ENCODE measurements around the gene PRRX1. TPM values are rescaled to one million over a fixed set of nuclear protein-coding genes. Genes with fewer than 3 reads are reported as not detected.

The PRRX1 gene
- total RNA-seq, 1 donor from 2014 or later, result not detected

DNA sequence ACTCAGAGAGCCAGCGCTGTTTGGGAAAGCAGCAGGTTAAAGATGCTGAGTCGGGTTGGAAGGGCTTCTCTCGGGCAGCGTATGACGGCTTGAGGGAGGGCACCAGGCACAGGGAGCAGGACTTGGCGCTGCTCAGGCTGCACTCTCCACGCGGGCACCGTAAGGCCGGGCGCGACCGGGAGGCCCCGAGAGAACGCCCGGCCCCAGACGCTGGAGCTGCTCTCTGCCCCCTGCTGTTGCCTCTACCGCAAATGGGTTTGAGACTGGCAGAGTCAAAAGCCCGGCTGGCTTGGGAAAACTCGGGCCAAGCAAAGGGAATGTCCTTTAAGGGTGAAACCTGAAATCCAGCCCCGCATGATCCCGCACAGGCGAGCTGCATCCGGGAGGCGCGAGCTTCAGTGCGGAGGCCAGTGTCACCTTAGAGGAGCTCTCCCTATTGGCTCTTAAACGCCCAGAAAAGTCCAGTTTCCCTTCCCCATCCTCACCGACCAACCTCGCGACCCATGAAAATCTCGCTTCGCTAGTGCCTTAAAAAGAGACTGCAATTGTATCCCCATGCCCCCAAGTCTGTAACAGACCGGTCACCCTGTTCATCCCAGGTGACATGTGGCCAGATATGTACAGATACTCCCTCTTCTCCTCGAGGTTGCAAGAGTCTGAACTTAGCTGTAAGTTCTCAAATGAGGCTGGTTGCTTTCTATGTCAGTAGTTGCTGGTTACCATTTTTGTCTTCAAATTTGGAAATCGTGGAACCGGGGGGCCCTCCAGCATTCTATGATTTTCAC lies 1.1 kb downstream of the PRRX1 start:
- intact Hi-C loops (cut with micrococcal nuclease), result loop anchor here (5.0 kb wide), 2 partner anchors 653 to 738 kb away; no protein-coding TSS in a partner anchor

DNA sequence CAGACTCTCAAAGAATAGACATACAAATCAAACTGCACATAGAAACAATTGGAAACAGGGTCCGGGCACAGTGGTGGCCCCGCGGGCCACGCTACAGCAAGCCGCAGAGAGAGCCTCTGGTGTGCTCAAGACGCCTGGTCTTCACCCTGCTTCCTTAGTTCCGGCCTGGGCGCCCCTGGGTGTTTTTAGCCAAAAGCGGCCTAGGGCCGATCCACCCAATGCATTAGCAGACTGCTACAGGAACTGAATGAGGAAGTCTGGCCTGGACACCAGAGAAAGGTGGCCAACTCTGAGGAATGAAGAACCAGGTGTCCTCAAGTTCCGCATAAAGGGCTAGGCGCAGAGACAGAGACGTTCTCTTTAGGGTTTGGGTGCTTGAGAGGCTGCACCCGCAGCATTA lies 1.7 kb downstream of the PRRX1 start:
- intact Hi-C loops (cut with micrococcal nuclease), result loop anchor here (5.0 kb wide), 2 partner anchors 653 to 738 kb away; no protein-coding TSS in a partner anchor

DNA sequence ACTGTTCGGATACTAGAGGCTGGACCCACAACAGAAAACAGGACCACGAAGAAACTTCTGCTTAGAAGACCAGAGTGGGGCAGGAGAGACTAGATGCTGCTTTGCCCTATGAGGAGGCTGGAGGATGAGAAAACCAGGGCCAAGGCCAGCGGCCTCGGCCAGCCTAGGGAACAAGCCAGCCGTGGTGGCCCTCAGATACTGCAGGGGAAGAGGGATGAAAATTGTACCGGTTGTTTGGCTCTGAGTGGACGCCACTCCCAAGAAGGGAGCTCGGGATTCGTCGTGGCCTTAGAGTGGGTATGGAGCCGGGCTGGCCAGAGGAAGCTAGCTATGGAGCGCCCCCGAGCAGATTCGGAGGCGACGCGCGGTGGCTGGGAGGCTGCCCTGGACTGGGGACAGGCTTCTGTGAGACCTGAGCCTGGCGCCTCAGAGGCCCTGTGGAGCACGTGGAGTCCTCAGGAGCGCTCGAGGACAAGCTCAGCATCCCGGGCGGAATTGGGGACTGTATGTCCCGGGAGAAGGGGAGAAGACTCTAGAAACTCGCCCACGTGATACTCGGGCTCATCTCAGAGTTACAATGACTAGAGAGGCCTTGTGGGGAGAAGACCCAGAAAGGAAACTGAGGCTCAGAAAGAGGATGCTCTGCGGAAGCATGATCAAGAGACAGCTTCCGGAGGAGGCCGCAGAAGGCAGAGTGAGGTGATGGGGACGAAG lies 2.8 kb downstream of the PRRX1 start:
- intact Hi-C loops (cut with micrococcal nuclease), result loop anchor here (5.0 kb wide), 2 partner anchors 654 to 739 kb away; no protein-coding TSS in a partner anchor

DNA sequence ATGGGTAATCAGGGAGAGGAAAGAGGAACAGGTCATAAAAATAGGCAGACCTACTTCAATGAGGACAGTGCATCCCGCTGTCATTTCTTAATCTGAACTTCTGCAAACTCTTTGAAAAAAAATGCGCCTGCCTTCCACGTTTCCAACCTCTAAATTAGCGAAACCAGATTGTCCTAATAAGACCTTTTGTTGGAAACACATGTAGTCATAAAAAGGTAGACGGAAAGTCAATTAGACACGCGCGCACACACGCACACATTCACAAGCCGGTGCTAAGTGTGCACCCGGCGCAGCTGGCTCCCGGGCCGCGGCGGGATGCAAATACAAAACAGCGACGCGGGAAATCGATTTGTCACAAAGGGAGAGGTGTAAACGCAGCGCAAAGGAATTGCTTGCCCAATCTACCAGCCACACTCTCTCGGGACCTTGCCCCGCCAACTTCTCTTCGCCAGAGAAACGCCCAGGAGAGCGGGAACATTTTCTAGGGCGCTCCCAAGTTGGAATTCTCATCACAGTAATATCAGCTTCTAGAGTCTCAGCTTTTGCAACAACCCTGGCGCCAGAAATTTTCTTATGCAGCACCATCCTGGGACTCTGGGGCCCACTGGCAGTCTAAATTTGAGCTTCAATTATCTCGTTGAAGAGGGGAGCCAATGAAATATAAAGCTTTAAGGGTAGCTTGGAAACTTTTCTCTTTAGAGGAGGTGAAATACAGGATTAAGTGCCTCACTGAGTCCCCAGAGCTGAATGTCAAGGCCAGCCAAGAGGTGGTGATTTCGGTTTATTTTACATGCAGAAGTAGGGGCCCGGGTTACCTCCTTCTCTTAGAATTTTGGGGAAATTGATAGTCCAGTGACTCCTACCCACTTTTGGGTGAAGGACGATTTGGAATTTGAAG lies 4.5 kb downstream of the PRRX1 start:
- intact Hi-C loops (cut with micrococcal nuclease), result loop anchor here (5.0 kb wide), 2 partner anchors 656 to 741 kb away; no protein-coding TSS in a partner anchor

DNA sequence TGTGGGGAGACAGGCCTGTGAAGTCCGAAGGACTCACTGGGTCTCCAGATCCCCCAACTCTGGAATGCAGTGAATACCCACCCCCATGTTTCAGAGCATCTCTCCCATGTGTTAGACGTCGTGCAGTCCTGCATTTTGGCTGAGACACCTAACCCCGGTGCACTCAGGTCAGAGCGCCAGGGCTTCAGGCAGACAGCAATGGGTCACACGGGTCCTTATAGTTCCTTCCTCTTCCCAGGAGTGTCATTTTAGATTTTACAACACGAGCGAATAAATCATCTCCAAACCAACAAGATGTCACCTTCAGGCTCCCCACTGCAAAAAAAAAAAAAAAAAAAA lies 5.1 kb downstream of the PRRX1 start:
- intact Hi-C loops (cut with micrococcal nuclease), result loop anchor here (5.0 kb wide), 2 partner anchors 657 to 742 kb away; no protein-coding TSS in a partner anchor

DNA sequence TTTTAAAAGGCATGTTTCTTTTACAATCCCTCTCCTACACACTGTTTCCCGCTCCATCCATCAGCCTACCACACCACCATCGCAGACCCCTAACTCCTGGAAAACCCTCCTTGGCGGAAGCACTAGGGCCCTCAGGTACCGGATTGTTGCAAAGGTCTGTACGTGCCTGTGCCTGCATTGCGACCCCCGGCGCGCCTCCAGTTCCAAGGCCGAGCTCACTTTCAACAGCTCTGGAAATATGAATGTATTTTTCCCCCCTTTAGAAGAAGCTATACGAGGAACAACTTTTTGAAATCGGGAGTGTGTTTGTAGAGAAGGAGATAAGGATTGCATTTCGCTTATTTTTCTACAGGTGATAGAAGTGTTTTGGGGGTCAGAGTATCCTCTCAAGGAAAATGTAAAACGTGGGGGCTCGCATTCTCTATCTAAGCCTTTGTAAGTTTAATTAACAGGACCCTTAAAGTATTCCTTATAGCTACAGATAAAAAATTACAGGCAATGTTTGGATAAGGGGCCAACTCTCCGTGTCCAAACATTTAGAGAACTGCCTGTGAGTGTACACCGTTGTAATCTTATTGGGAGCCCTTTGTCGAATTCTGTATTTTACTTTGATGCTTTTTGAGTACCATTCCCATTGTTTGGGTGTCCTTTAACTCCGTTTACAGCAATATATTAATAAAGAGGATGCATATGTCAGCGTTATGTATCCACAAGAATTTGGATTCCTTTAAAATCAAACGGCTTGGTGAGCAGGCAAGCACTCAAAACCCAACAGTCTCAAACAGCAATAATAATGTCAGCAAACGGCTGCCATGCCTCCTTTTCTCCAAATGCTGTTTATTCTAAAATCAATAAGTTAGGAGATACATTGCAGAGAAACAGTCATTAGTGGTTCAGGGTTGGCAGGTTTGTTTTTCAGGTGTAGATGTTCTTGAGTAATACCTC lies 5.9 kb downstream of the PRRX1 start:
- intact Hi-C loops (cut with micrococcal nuclease), result loop anchor here (5.0 kb wide), 2 partner anchors 658 to 743 kb away; no protein-coding TSS in a partner anchor

DNA sequence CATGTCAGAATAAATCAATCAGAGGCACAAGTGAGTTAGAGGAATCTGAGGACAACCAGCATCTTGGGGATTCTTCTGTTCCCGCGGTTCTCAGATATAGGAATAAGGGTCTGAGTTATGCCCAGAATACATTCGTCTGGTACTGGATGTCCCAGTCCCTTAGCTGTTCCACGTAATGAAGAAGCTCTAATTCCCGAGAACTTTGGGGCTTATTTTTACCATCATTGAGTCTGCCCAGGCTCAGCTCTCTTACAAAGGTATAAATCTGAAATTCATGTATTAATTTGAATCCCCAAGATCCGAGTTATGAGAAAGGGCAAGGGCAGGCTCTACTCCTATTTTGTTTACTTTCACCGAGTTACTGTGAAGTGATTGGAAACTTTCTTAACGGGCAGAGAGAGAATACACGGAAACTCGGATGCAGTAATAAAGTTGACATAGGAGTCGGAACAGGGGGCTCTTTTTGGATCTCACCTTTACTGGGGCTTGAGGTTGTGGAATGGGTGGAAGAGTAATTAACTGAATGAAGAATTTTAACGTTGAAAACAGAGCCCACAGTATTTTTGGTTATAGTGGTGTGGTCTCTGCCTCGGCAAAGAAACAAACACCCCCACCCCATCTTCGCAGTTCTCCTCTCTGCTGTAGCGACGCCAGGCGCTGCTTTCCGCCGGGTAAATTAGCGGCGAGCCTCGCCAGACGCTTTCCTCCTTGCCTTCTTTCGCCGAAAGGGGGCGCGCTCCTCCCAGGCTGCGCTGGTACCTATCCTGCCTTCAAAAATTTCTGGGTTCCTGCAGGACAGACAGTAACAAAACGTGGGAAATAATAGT lies 7.1 kb downstream of the PRRX1 start:
- intact Hi-C loops (cut with micrococcal nuclease), result no loop called here

DNA sequence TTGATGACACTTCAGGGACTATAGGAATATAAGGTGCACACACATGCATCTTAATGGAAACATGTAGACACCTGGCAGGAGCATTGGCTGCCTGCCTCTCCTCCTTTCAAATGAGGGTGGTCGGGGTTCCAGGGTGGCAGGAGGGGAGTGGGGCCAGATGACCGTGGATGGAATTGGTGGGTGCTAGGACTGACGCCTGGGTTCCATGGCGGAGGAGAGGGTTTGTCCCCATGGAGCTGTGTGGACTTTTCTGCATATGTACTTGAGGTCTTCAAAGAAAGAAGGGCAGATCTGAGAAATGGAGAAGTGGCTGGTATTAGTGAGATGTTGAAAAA lies 7.7 kb downstream of the PRRX1 start:
- intact Hi-C loops (cut with micrococcal nuclease), result no loop called here

DNA sequence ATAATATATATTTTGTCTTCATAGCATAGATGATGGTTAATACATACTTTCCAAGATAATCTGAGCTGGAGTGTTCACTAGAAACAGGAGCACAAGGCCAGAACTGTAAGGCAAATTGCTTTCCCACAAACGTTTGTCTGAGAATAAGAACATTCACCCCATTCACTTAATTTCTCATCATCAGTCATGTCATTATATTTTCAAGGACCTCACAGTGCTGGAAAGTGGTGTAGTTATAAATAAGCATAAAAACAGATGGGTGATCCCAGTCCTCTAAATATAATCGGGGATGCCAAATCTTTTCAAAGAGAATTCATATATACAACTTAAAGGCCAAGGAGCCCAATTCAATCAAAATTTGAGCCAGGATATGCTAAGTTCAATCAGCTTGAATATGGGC lies 8.4 kb downstream of the PRRX1 start:
- intact Hi-C loops (cut with micrococcal nuclease), result no loop called here

DNA sequence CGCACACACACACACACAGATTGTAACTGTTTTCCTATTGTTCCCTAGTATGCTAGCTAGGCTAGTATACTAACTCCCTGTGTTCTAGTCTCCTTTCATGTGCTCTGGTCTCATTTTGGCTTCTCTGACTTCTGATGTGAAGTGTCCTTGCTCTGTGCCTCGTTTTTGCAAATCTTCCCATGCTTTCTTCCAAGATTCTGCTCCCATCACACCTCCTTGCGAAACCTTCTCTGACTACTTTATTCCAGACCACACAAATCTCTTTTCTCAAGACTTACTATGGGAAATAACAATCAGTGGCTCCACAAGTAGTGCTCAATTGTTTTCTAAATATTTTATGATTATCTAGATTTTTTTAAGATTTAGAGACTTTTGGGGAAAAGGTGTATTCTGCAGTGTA lies 10.3 kb downstream of the PRRX1 start:
- intact Hi-C loops (cut with micrococcal nuclease), result no loop called here

DNA sequence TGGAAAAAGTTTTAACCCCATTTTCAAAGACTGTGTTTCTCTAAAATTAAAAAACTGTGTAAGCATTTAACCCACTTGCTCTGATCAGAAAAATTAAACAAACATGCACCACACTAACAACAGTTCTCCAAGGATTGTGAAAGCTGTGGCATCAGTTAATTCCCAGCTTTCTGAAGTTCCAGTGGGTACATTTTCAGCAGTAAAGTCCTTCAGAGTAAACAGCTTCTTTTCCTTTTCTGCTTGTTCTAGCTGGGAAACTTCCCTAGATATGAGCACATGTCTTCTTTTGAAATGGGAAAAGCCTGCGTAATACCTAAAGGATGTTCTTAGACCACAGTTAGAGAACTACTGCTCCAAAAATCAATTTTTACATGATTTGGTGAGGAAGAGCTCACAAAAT lies 11.1 kb downstream of the PRRX1 start:
- intact Hi-C loops (cut with micrococcal nuclease), result no loop called here

DNA sequence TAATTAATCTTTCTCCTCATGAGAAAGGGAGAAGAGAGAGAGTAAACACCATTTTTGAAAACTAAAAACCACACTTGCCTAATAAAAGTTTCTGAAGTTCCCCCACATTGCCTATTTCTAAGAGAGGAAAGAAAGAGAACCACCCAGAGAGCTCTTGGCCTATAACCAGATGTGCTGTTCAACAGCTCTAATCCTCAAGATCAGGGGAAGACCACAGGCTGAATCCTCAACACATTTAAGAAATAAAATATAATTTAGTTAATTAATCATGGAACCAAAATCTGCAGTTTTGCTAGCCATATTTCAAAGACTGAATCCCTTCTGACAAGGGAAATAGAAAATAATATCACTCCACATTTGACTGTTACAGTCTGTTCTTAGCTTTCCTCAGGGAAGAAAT lies 11.9 kb downstream of the PRRX1 start:
- intact Hi-C loops (cut with micrococcal nuclease), result no loop called here

DNA sequence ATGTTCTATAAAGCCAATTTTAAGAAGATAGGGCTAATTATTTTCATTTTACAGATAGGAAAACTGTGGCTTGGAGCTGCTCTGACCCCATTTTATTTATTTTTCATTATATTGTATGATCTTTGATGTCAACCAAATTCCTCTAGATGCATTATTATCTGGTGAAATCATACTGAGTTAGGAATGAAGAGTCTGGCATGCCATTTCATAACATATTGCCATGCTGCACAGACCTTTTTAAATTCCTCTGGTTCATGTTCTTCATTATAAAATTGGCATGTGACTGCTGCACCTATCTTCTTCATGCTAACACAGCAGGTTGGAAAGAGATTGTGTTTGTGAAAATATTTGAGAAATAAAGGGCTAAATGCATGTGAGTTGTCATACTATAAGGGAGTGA lies 12.7 kb downstream of the PRRX1 start:
- intact Hi-C loops (cut with micrococcal nuclease), result no loop called here

DNA sequence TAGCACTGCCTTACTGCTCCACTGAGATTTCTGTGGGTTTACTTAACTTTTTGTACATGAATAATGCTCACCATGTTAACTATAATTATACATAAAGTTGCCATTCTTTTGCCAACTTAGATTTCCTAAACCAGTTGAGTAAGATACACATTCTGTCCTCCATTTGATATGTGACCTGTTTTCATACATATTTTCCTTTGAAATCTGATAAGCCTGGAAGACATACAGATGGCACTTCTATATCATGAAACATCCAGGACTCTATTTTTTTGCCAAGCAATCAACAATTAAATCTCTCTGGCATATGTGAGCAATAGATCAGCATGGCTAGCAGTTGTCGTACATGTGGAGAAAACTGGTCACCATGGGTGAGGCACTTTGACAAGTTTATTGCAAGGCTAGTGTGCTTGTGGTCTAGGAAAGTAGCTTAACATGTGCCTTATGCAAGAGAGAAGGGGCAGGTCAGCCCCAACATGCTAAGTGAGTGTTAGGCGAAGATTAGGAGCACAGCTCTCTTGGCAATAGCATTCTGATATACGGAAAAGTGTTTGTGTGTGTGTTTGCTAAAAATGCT lies 14.2 kb downstream of the PRRX1 start:
- intact Hi-C loops (cut with micrococcal nuclease), result no loop called here

DNA sequence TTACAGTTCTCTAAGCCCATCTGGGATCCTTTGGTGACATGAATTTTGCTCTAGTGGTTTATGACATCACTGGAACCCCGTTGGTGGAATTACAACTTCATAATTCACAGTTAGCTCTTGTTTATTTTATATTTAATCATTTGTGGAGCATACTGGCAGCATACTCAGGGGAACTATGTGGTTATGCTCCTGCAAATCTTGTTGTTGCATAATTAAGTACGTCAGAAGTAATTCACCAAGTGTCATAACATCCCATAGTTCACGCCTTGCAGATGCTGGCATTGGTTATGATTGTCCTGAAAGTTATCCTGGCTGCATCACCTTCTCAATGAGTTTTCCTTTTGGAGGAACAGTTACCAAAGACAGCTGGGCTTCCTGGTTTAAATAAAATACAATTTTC lies 16.5 kb downstream of the PRRX1 start:
- intact Hi-C loops (cut with micrococcal nuclease), result no loop called here

DNA sequence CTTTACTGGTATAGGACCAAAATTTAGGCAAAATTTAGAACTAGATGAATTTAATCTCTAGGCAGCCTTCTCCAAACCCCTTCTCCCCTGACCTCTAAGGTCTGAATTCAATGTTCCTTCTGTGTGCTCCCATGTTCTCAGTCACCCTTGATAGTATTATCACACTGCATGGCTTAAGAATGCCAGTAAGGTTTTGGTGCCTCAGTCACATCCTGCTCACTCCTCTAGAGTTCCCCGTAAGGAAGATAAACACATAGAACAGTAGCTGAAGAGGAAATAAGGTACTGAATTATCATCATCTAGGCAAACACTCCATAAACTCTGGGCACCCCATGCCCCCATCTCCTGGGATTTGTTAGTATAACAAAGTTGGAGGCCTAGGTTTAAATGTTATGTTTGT lies 18.2 kb downstream of the PRRX1 start:
- intact Hi-C loops (cut with micrococcal nuclease), result no loop called here

DNA sequence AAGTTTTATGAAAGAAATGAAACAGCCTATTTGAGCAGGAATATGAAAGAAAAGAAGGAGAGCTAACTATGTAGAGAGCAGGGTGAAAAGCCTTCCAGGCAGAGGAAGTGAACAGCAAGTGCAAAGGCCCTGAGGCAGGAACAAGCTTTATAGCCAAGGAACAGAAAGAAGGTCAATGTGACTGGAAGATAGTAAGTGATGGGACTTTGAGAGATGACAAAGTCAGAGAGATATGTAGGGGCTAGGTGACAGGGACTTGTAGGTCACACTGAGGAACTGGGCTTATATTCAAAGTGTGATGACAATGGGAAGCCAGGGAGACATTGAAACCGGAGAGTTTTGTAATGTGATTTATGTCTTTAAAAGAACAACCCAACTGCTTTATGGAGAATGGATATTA lies 18.9 kb downstream of the PRRX1 start:
- intact Hi-C loops (cut with micrococcal nuclease), result no loop called here

DNA sequence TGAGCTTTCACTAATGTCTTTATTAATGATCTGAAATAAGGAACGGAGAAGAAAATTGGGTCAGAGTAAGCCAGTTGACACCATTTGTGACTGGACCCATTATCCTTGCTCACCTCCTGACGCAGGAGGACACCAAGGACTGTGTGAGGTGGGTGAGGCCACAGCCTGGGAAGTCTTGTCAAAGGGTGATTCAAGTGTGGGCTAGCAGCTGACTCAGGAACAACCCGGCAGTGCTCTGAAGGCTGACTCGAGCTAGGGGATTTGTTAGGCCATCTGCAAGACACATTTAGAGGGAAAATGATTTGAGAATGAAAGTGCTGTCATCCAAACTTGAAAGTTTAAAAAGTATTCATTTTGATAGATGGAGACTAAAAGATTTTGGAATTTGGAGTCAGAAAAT lies 21.2 kb downstream of the PRRX1 start:
- intact Hi-C loops (cut with micrococcal nuclease), result no loop called here

DNA sequence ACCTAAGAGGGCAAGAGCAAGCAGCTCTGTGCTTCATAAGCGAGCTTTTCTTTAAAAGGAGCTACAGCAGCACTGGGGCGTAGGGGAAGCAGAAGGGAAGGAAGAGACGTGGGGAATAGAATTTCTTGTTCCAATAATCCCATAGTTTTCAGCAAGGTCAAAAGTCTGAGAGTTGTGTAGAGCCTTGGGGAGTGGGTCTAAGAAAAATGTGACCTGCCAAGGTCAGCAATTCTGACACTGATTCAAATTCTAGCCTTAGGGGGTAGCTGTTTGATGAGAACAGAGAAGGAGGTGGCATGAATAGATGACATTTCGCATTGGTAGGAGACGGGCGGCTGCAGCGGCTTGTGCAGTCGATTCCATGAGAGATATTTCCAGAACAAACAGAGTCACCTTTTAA lies 22.4 kb downstream of the PRRX1 start:
- intact Hi-C loops (cut with micrococcal nuclease), result no loop called here

All from T-helper 1 cell treated with Interleukin-12 subunit alpha and Interleukin-12 subunit beta and Interleukin-4 antibody, amounts not matched to agents 30 ng/mL and 1 ng/mL, for 36 hours (primary cell).